Tibial nerve (tissue), 4 donors: Measurements from ENCODE around the gene GATC. TPM values are rescaled to one million over a fixed set of nuclear protein-coding genes. Genes with fewer than 3 reads are reported as not detected.

Experiments used
- DNase-seq, 2 donors: peaks; one replicate each; pipeline ENCODE4 v3.0.0-alpha.2; 2019; ENCODE audit warnings: low spot score in 2 of 2
- H3K27ac ChIP-seq, 4 donors: fragments of 200-600 bp; sonication (generic) in 3 of 4; one replicate each; pipeline ENCODE4 v1.5.1; 2017 to 2019; ENCODE audit warnings: mild to moderate bottlenecking in 1 of 4
- H3K27me3 ChIP-seq, 2 donors: fragments of 200-600 bp; sonication (generic) in 1 of 2; one replicate each; pipeline versions ENCODE4 v1.5.1 to v1.6.0; 2017 to 2019
- H3K36me3 ChIP-seq, 3 donors: fragments of 200-600 bp; sonication (generic); one replicate each; pipeline ENCODE4 v1.5.1; 2018 to 2019
- H3K4me1 ChIP-seq, 4 donors: fragments of 200-600 bp; sonication (generic) in 3 of 4; one replicate each; pipeline ENCODE4 v1.5.1; 2017 to 2019
- H3K4me3 ChIP-seq, 4 donors: fragments of 200-600 bp; sonication (generic) in 3 of 4; one replicate each; pipeline ENCODE4 v1.5.1; 2017 to 2019; ENCODE audit warnings: mild to moderate bottlenecking in 1 of 4, moderate library complexity in 1 of 4
- H3K9me3 ChIP-seq, 4 donors: fragments of 200-600 bp; sonication (generic) in 3 of 4; one replicate each; pipeline ENCODE4 v1.5.1; 2017 to 2019
- CTCF ChIP-seq, 5 experiments: fragments of 200-600 bp in 3 of 5; fragments of 450-650 bp in 2 of 5; sonication (generic) in 3 of 5; IDR thresholded peaks; one replicate each; pipeline ENCODE4 v1.5.1; 2016 to 2019; ENCODE audit warnings: antibody characterized with exemption in 5 of 5, mild to moderate bottlenecking in 3 of 5, moderate library complexity in 2 of 5
- EP300 ChIP-seq, 2 donors: sonication (generic); formaldehyde crosslinking; IDR thresholded peaks; one replicate each; pipeline ENCODE4 v1.6.1; 2017; ENCODE audit warnings: antibody characterized with exemption in 2 of 2, mild to moderate bottlenecking in 1 of 2
- POLR2A ChIP-seq, 2 donors: fragments of 450-650 bp; IDR thresholded peaks; one replicate each; pipeline ENCODE4 v1.6.1; 2017; ENCODE audit warnings: antibody characterized with exemption in 2 of 2, mild to moderate bottlenecking in 2 of 2, moderate library complexity in 2 of 2
- whole genome bisulfite sequencing, 2 donors: methylation state at CpG; one replicate each; pipeline ENCODE4 v1.1.5; 2018; 5-methylcytosine and 5-hydroxymethylcytosine counted together
- total RNA-seq, 4 donors: library from RNA; depleted of rRNA; stranded (reverse); fragments of >200 nt; gene quantifications; one replicate each; pipeline ENCODE4 v1.1.0, GENCODE V29; 2016

Gene GATC
- total RNA-seq, 4 donors from 2014 or later: 21.0 to 37.3 (median 29.2) TPM

GRCh38 chr12:120475643-120476042 is 29.4 kb downstream of the GATC start:
- no peaks in the 10 kb centered on the region for H3K36me3 ChIP-seq
- H3K4me1 ChIP-seq: peaks cover 0 to 11% (median 1%) of the 10 kb centered on the region in 4 donors
- no peak overlapping the region for H3K4me3 ChIP-seq
- no peak overlapping the region for H3K27ac ChIP-seq
- H3K27me3 ChIP-seq: no peaks in the 10 kb centered on the region
- DNase-seq: no peak
- WGBS, 2 donors: 97 to 100% methylated on average over 1 of the region's 1 CpG
- TF ChIP-seq CTCF (IDR thresholded peaks at IDR 0.05): no peak
- TF ChIP-seq EP300 (IDR thresholded peaks at IDR 0.05): no peak
- TF ChIP-seq POLR2A (IDR thresholded peaks at IDR 0.05): no peak
- no peaks in the 10 kb centered on the region for H3K9me3 ChIP-seq

GRCh38 chr12:120479458-120479857 is 33.2 kb downstream of the GATC start:
- no peak overlapping the region for H3K27ac ChIP-seq
- TF ChIP-seq CTCF (IDR thresholded peaks at IDR 0.05) (no peak), EP300 (IDR thresholded peaks at IDR 0.05) (no peak), POLR2A (IDR thresholded peaks at IDR 0.05) (no peak)
- peaks cover 0 to 3% (median 0%) of the 10 kb centered on the region in 4 donors for H3K4me1 ChIP-seq
- H3K36me3 ChIP-seq: peaks cover 0 to 11% (median 0%) of the 10 kb centered on the region in 3 donors
- no peak overlapping the region for H3K4me3 ChIP-seq
- no peak for DNase-seq
- H3K9me3 ChIP-seq: no peaks in the 10 kb centered on the region
- H3K27me3 ChIP-seq: no peaks in the 10 kb centered on the region
- 59 to 63% methylated on average over 1 of the region's 1 CpG for WGBS, 2 donors

GRCh38 chr12:120480211-120480610 is 34.0 kb downstream of the GATC start:
- H3K4me1 ChIP-seq: no peaks in the 10 kb centered on the region
- TF ChIP-seq POLR2A (IDR thresholded peaks at IDR 0.05): no peak
- TF ChIP-seq CTCF (IDR thresholded peaks at IDR 0.05): no peak
- TF ChIP-seq EP300 (IDR thresholded peaks at IDR 0.05): no peak
- H3K4me3 ChIP-seq: no peak overlapping the region
- peaks cover 0 to 11% (median 0%) of the 10 kb centered on the region in 3 donors for H3K36me3 ChIP-seq
- 62 to 74% methylated on average over 1 of the region's 1 CpG for WGBS, 2 donors
- H3K9me3 ChIP-seq: no peaks in the 10 kb centered on the region
- DNase-seq: no peak
- H3K27me3 ChIP-seq: no peaks in the 10 kb centered on the region
- no peak overlapping the region for H3K27ac ChIP-seq

- Histone ChIP-seq H3K27ac (no peak overlapping the region), H3K36me3 (peaks cover 0 to 11% (median 0%) of the 10 kb centered on the region in 3 donors), H3K27me3 (no peaks in the 10 kb centered on the region), H3K4me3 (no peak overlapping the region), H3K9me3 (no peaks in the 10 kb centered on the region), H3K4me1 (no peaks in the 10 kb centered on the region)
- no peak for DNase-seq
- 96% methylated on average over 9 of the region's 9 CpGs for WGBS, 2 donors
- TF ChIP-seq CTCF (IDR thresholded peaks at IDR 0.05): no peak
- no peak for TF ChIP-seq POLR2A (IDR thresholded peaks at IDR 0.05)
- TF ChIP-seq EP300 (IDR thresholded peaks at IDR 0.05): no peak
Observed at GRCh38 chr12:120481022-120481767, 35.0 kb downstream of the GATC start.

- no peak for DNase-seq
- Histone ChIP-seq H3K9me3 (no peaks in the 10 kb centered on the region), H3K36me3 (peaks cover 0 to 11% (median 0%) of the 10 kb centered on the region in 3 donors), H3K27me3 (no peaks in the 10 kb centered on the region), H3K27ac (no peak overlapping the region), H3K4me3 (no peak overlapping the region), H3K4me1 (no peaks in the 10 kb centered on the region)
- WGBS, 2 donors: 94% methylated on average over 1 of the region's 1 CpG
- TF ChIP-seq POLR2A (IDR thresholded peaks at IDR 0.05) (no peak), CTCF (IDR thresholded peaks at IDR 0.05) (no peak), EP300 (IDR thresholded peaks at IDR 0.05) (no peak)
Observed at GRCh38 chr12:120483621-120484020, 37.4 kb downstream of the GATC start.
